GM18873 (cell line): ENCODE measurements around the gene CACNA1F.

Experiments
- ATAC-seq: cut with Tn5 transposase; IDR thresholded peaks from one replicate; pipeline ENCODE4 v1.9.1; 2021; ENCODE audit warnings: mild to moderate bottlenecking, moderate library complexity, moderate number of reproducible peaks; ENCODE audit not compliant: unreplicated experiment, low FRiP score

CACNA1F gene

GRCh38 chrX:49231333-49232000 is 1.7 kb downstream of the CACNA1F start:
- ATAC-seq, result no peak

DNA sequence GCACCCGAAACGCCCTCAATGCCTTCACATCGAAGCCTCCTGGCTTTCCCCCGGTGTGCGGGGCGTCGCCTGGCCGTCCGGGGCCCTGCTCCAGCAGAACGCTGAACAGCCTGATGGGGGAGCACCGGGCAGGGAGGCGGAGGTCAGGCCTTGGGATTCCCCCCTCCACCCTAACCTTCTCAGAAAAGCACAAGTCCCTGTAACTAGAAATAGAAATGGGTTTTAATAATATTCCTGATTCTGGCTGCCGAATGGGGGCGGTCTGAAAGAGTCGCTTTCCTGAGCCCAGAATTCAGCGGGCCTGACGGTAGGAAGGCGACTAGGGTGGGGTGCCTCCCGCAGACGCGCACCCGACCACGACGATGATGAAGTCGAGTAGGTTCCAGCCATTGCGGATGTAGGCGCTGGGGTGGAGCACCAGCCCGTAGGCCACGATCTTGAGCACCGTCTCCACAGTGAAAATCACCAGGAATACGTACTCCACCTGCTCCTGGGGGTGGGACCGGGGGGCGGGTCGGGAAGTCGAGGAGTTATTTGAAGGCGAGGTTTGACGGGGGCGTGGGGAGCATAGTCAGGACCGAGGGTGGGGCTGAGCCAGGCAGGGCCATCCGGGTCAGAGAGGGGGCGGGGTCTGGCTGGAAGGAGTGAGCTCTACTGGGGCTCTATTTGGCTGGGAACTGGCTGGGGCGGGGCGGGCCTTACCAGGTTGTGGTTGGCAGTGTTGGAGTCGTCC is 2.5 kb downstream of the CACNA1F start:
- no peak for ATAC-seq

DNA sequence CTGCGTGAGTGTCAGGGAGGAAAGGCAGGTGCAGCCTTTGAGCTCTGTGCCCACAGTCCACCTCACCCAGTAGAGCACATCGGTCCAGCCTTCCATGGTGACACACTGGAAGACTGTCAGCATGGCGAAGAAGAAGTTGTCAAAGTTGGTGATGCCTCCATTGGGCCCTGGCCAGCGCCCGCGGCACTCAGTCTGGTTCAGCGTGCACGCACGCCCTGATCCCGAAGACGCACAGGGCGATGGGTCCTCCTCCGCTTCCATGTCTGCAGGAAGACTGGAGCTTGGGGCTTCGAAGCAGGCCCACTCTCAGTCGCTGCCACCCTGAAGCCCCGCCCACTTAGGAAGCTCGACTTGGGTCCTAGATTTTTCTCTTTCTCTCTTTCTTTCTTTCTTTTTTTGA is 5.0 kb downstream of the CACNA1F start:
- ATAC-seq, result no peak

DNA sequence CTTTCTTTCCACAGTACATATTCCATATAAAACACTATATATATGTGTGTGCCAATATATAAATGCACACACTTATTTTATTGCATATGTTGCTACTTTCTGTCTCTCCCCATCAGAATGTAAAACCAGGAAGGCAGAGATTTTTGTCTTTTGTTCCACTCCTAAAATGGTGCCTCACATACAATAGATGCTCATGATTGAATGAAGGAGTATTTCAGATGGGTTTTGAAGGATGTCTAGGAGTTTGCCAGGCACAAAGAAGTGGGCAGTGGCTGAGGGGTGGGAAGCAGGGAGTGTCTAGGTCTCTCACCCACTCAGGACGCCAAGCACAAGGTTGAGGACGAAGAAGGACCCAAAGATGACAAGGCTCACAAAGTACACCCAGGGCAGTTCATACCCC is 5.4 kb downstream of the CACNA1F start:
- ATAC-seq, result no peak

DNA sequence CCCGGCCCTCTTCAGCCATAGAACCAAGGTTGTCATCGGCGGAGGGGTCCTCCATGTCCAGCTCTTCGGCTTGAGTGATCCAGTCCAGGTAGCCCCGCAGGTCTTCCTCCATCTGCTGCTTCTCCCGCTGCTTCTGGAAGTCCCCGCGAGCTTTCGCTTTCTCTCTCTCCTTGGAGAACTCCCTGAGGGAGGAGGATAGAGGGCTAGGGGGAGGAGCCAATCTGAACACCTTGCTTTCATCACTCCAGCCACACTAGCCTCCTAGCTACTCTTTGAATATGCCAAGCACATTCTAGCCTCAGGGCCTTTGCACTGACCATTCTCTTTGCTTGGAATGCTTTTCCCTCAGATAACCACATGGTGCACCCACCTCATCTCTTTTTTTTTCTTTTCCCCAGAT is 6.2 kb downstream of the CACNA1F start:
- ATAC-seq, result no peak

DNA sequence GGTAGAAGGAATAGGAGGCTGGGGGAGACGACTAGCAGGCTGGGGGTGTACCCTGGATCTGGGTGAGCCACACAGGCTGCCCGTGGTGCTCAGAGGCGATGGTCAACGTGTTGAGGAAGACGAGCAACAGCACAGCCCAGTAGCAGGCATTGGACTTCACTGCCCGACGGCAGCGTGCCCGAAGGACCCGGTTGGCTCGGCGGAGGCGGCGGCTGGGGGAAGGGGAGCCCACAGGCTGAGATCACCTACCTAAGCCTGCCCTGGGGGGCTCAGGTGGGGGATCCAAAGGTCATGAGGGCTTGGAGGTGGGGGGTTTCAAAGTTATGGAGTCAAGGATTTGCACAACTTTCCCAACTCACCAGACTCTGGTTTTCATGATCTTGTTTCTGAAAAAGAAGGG is 7.3 kb downstream of the CACNA1F start:
- no peak for ATAC-seq

GRCh38 chrX:49221868-49222267 is 11.3 kb downstream of the CACNA1F start:
- ATAC-seq, result no peak

GRCh38 chrX:49220100-49220499 is 13.0 kb downstream of the CACNA1F start:
- no peak for ATAC-seq

GRCh38 chrX:49214996-49215526 is 18.1 kb downstream of the CACNA1F start:
- no peak for ATAC-seq

GRCh38 chrX:49214416-49214815 is 18.7 kb downstream of the CACNA1F start:
- no peak for ATAC-seq

DNA sequence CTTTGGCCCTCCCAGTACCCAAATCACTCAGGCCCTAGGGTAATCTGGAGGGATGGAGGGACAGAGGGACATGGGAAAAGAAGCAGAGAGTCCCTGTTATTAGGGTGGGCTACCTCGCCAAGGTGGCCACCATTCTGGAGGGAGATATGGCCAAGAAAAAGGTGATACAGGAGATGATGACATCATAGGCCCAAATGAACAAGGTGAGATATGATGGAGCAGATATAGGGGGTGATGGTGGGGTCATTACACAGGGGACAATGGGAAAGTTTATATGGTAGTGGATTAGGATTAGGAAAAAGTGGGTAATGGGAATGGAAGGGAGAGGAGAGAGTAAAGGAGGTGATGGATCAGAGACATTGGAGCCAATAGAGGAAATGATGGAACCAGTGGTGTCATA is 20.3 kb downstream of the CACNA1F start:
- no peak for ATAC-seq

- no peak for ATAC-seq
Observed at GRCh38 chrX:49212209-49212608, 20.9 kb downstream of the CACNA1F start.

DNA sequence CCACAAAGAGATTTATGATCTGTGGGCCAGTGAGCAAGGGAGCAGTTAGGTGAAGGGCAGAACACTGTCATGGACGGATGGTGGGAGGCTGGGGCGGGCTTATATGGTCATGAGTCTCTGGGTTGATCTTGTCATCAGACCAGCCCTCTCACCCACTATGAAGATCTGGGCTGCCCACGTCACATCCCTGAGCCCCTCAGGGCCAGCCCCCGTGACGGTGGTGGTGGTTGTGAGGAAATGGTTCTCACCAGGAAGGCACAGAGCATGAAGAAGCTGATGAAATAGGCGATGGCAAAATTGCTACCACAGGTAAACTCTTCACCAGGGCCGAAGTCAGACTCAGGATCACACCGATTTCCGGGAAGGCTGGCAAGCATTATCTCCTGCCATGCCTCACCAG is 22.1 kb downstream of the CACNA1F start:
- no peak for ATAC-seq

DNA sequence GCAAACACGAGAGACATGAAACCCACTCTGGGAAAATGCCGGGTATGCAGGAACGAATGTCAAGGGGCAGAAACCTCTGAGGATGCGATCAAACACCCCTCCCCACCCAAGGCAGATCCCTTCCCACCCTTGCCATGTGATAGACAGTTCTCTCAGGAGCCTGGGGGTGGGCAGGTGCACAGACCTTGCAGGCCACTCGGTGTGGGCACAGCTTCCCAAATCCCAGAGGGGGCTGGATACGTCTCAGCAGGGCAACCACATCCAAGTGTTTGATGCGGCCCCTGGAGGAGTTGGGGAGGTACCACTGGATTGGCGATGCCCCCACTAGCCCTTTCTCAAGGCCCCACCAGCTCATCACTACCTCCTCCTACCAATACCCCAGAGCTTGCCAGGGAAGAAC is 22.7 kb downstream of the CACNA1F start:
- no peak for ATAC-seq

DNA sequence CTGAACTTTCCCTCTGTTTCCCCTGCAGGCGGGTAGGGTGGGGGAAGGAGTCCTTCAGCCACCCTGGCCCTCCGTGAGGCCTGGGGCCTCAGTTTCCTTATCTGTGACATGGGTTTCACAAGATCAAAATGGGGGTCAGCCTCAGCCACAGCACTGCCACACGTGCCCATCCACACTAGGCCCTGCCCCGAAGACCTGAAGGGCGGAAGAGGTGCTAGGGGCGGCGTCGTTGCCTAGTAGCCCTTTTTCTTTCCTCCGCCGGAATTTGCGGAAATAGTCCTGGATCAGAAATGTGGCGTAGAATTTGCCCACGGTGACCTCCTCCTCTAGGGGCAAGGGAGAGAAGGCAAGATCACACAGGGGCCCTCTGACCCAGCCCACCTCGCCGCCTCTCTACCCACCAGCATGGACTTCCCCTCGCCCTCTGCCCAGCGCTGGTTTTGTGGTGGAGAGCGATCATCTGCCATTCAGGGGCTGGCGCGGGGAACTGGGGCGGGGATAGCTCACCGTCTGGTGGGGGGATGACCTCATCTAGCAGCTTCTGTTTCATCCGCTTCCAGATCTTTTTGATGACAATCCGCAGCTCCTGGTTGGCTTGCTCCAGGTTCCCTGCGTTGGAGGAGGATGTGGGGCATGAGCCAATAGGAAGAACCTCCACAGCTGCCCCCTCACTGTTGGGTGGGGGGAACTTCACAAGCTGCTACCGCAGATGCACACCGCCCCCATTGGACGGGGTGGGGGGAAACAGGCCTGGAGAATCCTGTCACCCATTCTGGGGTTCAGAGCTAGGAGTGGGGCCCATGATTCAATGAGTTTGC is 23.5 kb downstream of the CACNA1F start:
- ATAC-seq, result no peak

DNA sequence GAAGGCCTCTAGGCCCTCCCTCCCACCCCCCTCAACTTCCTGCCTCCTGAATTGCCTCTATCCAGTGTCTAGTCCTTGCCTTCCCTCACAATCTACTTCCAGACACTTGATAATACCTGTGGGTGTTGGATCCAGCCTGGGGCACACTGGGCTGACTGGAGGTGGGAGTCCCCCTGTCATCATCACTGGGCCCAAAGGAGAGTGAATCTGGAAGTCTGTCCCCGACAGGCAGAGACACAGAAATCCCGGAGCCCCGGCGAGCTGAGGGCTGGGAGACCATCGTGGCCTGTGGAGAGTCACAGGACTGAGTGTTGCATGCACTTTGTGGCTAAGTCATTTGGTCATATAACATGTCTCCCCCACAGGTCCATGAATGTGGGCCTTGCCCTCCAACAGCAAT is 24.7 kb downstream of the CACNA1F start:
- ATAC-seq, result no peak

GRCh38 chrX:49206543-49206942 is 26.6 kb downstream of the CACNA1F start:
- ATAC-seq, result no peak

DNA sequence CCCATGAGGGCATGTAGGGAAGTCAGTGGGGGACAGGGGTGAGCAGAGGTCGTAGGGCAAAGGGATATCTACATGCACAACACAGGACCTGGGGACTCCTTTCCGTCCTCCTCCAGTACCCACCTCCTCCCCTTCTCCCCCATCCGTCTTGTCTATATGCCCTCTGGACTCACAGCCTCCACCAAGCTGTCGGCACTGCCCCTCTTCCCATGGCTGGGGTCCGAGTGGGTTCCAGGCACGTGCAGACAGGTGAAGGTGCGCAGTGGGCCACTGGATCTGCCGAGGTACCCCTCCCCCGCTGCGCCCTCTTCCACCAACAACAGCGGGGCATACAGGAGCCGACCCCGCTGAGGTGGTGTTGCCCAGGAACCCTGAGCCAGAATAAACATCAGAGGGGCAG is 27.7 kb downstream of the CACNA1F start:
- ATAC-seq, result no peak

DNA sequence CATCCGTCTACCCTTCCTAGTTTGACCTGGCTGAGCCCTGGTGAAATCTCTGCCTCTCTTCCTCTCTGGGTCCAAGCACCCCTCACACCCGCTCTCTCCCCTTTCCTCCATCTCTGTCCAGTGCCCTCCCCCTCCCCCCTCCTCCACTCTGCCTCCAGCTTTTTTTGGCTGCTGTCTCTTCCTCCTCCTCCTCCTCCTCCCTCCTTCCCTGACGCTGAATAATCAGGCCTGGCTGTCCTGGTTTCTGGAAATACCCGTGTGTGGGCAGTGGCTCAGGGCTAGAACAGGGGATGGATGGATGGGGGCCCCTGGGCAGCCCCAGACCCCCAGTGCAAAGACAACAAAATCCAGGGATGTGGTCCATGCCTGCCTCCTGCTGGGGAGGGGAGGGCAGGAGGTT is 28.4 kb downstream of the CACNA1F start:
- ATAC-seq, result no peak

DNA sequence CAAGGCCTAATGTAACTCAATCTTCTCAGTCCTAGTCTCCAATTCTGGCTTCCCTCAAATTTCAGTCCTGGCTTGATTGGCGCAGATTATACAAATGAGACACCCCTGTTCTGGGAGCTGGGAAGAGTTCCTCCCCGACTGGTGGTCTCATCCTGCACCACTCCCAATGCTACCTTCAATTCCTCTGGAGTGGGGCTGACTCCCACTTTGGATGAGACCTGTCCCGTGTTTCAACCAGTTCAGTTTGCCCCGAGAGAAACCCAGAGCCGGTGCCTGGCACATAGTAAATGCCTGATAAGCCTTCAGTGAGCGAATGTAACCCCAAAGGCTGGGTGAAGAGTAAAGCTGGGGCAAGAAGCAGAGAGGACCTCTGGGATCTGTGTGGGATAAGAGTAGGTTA is 29.1 kb downstream of the CACNA1F start:
- no peak for ATAC-seq

- no peak for ATAC-seq
Observed at GRCh38 chrX:49203536-49203935, 29.6 kb downstream of the CACNA1F start.
